HEK293 (cell line): ENCODE results near the gene KLK5.

ENCODE experiments used
- BCL11A ChIP-seq: fragments of 450-650 bp; formaldehyde crosslinking; IDR thresholded peaks from 2 replicates; pipeline ENCODE4 v1.5.1; 2016; ENCODE audit warnings: low read depth, missing biosample characterization, missing genetic modification characterization
- EGR2 ChIP-seq: fragments of 450-650 bp; formaldehyde crosslinking; IDR thresholded peaks from 2 replicates; pipeline ENCODE4 v1.5.1; 2016; ENCODE audit warnings: low read depth, missing biosample characterization, missing genetic modification characterization
- ELK4 ChIP-seq: IDR thresholded peaks from 2 replicates; pipeline ENCODE4 v1.6.1; 2011; ENCODE audit warnings: mild to moderate bottlenecking, low read depth, low read length, borderline replicate concordance
- FEZF1 ChIP-seq: fragments of 450-650 bp; formaldehyde crosslinking; IDR thresholded peaks from 2 replicates; pipeline ENCODE4 v1.5.1; 2016; ENCODE audit warnings: missing biosample characterization, missing genetic modification characterization
- GFI1B ChIP-seq: fragments of 450-650 bp; formaldehyde crosslinking; IDR thresholded peaks from 2 replicates; pipeline ENCODE4 v1.5.1; 2016; ENCODE audit warnings: missing biosample characterization, missing genetic modification characterization
- GLI2 ChIP-seq: fragments of 450-650 bp; formaldehyde crosslinking; IDR thresholded peaks from 2 replicates; pipeline ENCODE4; 2017; ENCODE audit warnings: missing biosample characterization, missing genetic modification characterization, low read depth, borderline replicate concordance
- GLIS1 ChIP-seq: fragments of 450-650 bp; formaldehyde crosslinking; IDR thresholded peaks from 2 replicates; pipeline ENCODE4 v1.5.1; 2016; ENCODE audit warnings: missing biosample characterization, missing genetic modification characterization
- INSM2 ChIP-seq: fragments of 450-650 bp; formaldehyde crosslinking; IDR thresholded peaks from 2 replicates; pipeline ENCODE4 v1.5.1; 2016; ENCODE audit warnings: missing biosample characterization, missing genetic modification characterization
- KLF7 ChIP-seq: fragments of 450-650 bp; formaldehyde crosslinking; IDR thresholded peaks from 2 replicates; pipeline ENCODE4 v1.5.1; 2016; ENCODE audit warnings: missing biosample characterization, missing genetic modification characterization, borderline replicate concordance
- KLF8 ChIP-seq: fragments of 450-650 bp; formaldehyde crosslinking; IDR thresholded peaks from 2 replicates; pipeline ENCODE4 v1.5.1; 2016; ENCODE audit warnings: missing biosample characterization, missing genetic modification characterization
- MZF1 ChIP-seq: fragments of 450-650 bp; formaldehyde crosslinking; IDR thresholded peaks from 2 replicates; pipeline ENCODE4 v1.5.1; 2017; ENCODE audit warnings: missing biosample characterization, missing genetic modification characterization, borderline replicate concordance
- SCRT1 ChIP-seq: fragments of 450-650 bp; formaldehyde crosslinking; IDR thresholded peaks from 2 replicates; pipeline ENCODE4 v1.5.1; 2016; ENCODE audit warnings: missing biosample characterization, missing genetic modification characterization, borderline replicate concordance
- WT1 ChIP-seq: fragments of 450-650 bp; formaldehyde crosslinking; IDR thresholded peaks from 2 replicates; pipeline ENCODE4 v1.5.1; 2016; ENCODE audit warnings: missing biosample characterization, missing genetic modification characterization
- YY2 ChIP-seq: fragments of 450-650 bp; formaldehyde crosslinking; IDR thresholded peaks from 2 replicates; pipeline ENCODE4 v1.5.1; 2016; ENCODE audit warnings: missing biosample characterization, missing genetic modification characterization
- ZBTB10 ChIP-seq: fragments of 450-650 bp; formaldehyde crosslinking; IDR thresholded peaks from 2 replicates; pipeline ENCODE4 v1.5.1; 2016; ENCODE audit warnings: missing biosample characterization, missing genetic modification characterization
- ZBTB17 ChIP-seq: fragments of 450-650 bp; formaldehyde crosslinking; IDR thresholded peaks from 2 replicates; pipeline ENCODE4 v1.5.1; 2016; ENCODE audit warnings: missing biosample characterization, missing genetic modification characterization
- ZFHX2 ChIP-seq: fragments of 450-650 bp; formaldehyde crosslinking; conservative IDR thresholded peaks from 2 replicates; pipeline ENCODE4 v1.5.1; 2016; ENCODE audit warnings: missing biosample characterization, missing genetic modification characterization
- ZFP41 ChIP-seq: fragments of 450-650 bp; formaldehyde crosslinking; IDR thresholded peaks from 2 replicates; pipeline ENCODE4 v1.5.1; 2016; ENCODE audit warnings: missing biosample characterization, missing genetic modification characterization, borderline replicate concordance
- ZIC2 ChIP-seq: fragments of 450-650 bp; formaldehyde crosslinking; IDR thresholded peaks from 2 replicates; pipeline ENCODE4 v1.5.1; 2016; ENCODE audit warnings: missing biosample characterization, missing genetic modification characterization
- ZNF10 ChIP-seq: fragments of 450-650 bp; formaldehyde crosslinking; IDR thresholded peaks from 2 replicates; pipeline ENCODE4 v1.5.1; 2017; ENCODE audit warnings: missing biosample characterization, missing genetic modification characterization
- ZNF138 ChIP-seq: fragments of 450-650 bp; formaldehyde crosslinking; IDR thresholded peaks from 2 replicates; pipeline ENCODE4 v1.5.1; 2016; ENCODE audit warnings: missing biosample characterization, missing genetic modification characterization, borderline replicate concordance
- ZNF174 ChIP-seq: fragments of 450-650 bp; formaldehyde crosslinking; IDR thresholded peaks from 2 replicates; pipeline ENCODE4 v1.5.0; 2017; ENCODE audit warnings: missing biosample characterization, mild to moderate bottlenecking, missing genetic modification characterization
- ZNF184 ChIP-seq: fragments of 450-650 bp; IDR thresholded peaks from 2 replicates; pipeline ENCODE4 v1.5.1; 2018; ENCODE audit warnings: missing biosample characterization, mild to moderate bottlenecking, missing genetic modification characterization
- ZNF221 ChIP-seq: fragments of 450-650 bp; formaldehyde crosslinking; IDR thresholded peaks from 2 replicates; pipeline ENCODE4 v1.5.1; 2017; ENCODE audit warnings: missing biosample characterization, missing genetic modification characterization, borderline replicate concordance
- ZNF266 ChIP-seq: fragments of 450-650 bp; formaldehyde crosslinking; IDR thresholded peaks from 2 replicates; pipeline ENCODE4 v1.5.1; 2016; ENCODE audit warnings: missing biosample characterization, missing genetic modification characterization, low read depth
- ZNF341 ChIP-seq: fragments of 450-650 bp; formaldehyde crosslinking; IDR thresholded peaks from 2 replicates; pipeline ENCODE4; 2016; ENCODE audit warnings: low read depth, missing biosample characterization, missing genetic modification characterization
- ZNF416 ChIP-seq: fragments of 450-650 bp; formaldehyde crosslinking; IDR thresholded peaks from 2 replicates; pipeline ENCODE4 v1.5.1; 2016; ENCODE audit warnings: missing biosample characterization, missing genetic modification characterization
- ZNF449 ChIP-seq: fragments of 450-650 bp; formaldehyde crosslinking; IDR thresholded peaks from 2 replicates; pipeline ENCODE4 v1.5.1; 2017; ENCODE audit warnings: missing biosample characterization, mild to moderate bottlenecking, missing genetic modification characterization, moderate library complexity
- ZNF549 ChIP-seq: fragments of 450-650 bp; IDR thresholded peaks from 2 replicates; pipeline ENCODE4 v1.5.1; 2018; ENCODE audit warnings: missing biosample characterization, missing genetic modification characterization, mild to moderate bottlenecking, inconsistent platforms, moderate library complexity
- ZNF555 ChIP-seq: fragments of 450-650 bp; formaldehyde crosslinking; conservative IDR thresholded peaks from 2 replicates; pipeline ENCODE4 v1.5.1; 2017; ENCODE audit warnings: missing biosample characterization, mild to moderate bottlenecking, missing genetic modification characterization, inconsistent platforms
- ZNF600 ChIP-seq: fragments of 450-650 bp; formaldehyde crosslinking; IDR thresholded peaks from 2 replicates; pipeline ENCODE4 v1.5.1; 2016; ENCODE audit warnings: missing biosample characterization, missing genetic modification characterization
- ZNF623 ChIP-seq: fragments of 450-650 bp; formaldehyde crosslinking; IDR thresholded peaks from 2 replicates; pipeline ENCODE4 v1.5.1; 2016; ENCODE audit warnings: missing biosample characterization, missing genetic modification characterization
- ZNF629 ChIP-seq: fragments of 450-650 bp; formaldehyde crosslinking; IDR thresholded peaks from 2 replicates; pipeline ENCODE4 v1.5.1; 2017; ENCODE audit warnings: missing biosample characterization, missing genetic modification characterization
- ZNF660 ChIP-seq: fragments of 450-650 bp; IDR thresholded peaks from 2 replicates; pipeline ENCODE4 v1.5.1; 2018; ENCODE audit warnings: missing biosample characterization, mild to moderate bottlenecking, missing genetic modification characterization
- ZNF664 ChIP-seq: fragments of 450-650 bp; formaldehyde crosslinking; IDR thresholded peaks from 2 replicates; pipeline ENCODE4 v1.5.1; 2016; ENCODE audit warnings: missing biosample characterization, missing genetic modification characterization

Gene KLK5

GRCh38 chr19:50921426-50922316, 31.2 kb downstream of the KLK5 start (continued):
- TF ChIP-seq ZBTB10 (tag by site-specific recombination) (no peak), ZNF623 (tag by site-specific recombination) (no peak), FEZF1 (peak; percentile 19; the same call in 1 of the 2 replicates), ZNF221 (tag by site-specific recombination) (no peak), ZBTB17 (peak; percentile 33; the same call in 1 of the 2 replicates), ZIC2 (tag by site-specific recombination) (peak; percentile 99), EGR2 (tag by site-specific recombination) (peak; percentile 43), BCL11A (tag by site-specific recombination) (no peak), ZNF174 (tag by site-specific recombination) (no peak), ZNF341 (tag by site-specific recombination) (no peak), ZNF416 (tag by site-specific recombination) (no peak), GFI1B (tag by site-specific recombination) (no peak), ZNF266 (tag by site-specific recombination) (no peak), ZNF10 (peak; percentile 82), WT1 (tag by site-specific recombination) (no peak), ZNF555 (tag by site-specific recombination) (no peak), ZNF184 (no peak), ZNF664 (tag by site-specific recombination) (no peak), GLI2 (no peak), ZNF660 (tag by site-specific recombination) (no peak), ZNF629 (no peak), ZFHX2 (peak; percentile 56), ZNF600 (peak; percentile 71; the same call in 1 of the 2 replicates), ZFP41 (tag by site-specific recombination) (no peak), INSM2 (tag by site-specific recombination) (no peak), ELK4 (no peak), SCRT1 (no peak), ZNF449 (no peak), KLF7 (tag by site-specific recombination) (no peak), MZF1 (no peak), KLF8 (tag by site-specific recombination) (no peak), YY2 (tag by site-specific recombination) (no peak), ZNF549 (no peak), GLIS1 (tag by site-specific recombination) (peak; percentile 98), ZNF138 (no peak)
